ENCODE measurements around the gene PTPMT1.

Gene PTPMT1

GRCh38 chr11:47551086-47551485, 14.3 kb upstream of the PTPMT1 start:
- Histone ChIP-seq H3K79me2 (ENCODE audit: low read length) (peaks cover 69% of the 10 kb centered on the region), H3K27me3 (replicated peaks; ENCODE audit: insufficient read depth, low read length) (no peaks in the 10 kb centered on the region), H3K27ac (ENCODE audit: low read length) (peak overlapping the region; percentile 10; the same call in 1 of the 2 replicates), H2AFZ (ENCODE audit: low read length) (no peak overlapping the region), H3K36me3 (replicated peaks; ENCODE audit: insufficient read depth, low read length) (no peaks in the 10 kb centered on the region), H3K9me3 (replicated peaks; ENCODE audit: insufficient read depth, low read length) (no peaks in the 10 kb centered on the region), H3K9me2 (replicated peaks; ENCODE audit: insufficient read depth, low read length) (no peaks in the 10 kb centered on the region), H3K9ac (ENCODE audit: low read length) (no peak overlapping the region; the same call in 1 of the 2 replicates), H3F3A (ENCODE audit: insufficient read depth, low read length) (peaks cover 7% of the 10 kb centered on the region), H3K4me1 (ENCODE audit: low read length) (peaks cover 13% of the 10 kb centered on the region), H3K4me3 (ENCODE audit: low read length) (peak overlapping the region; percentile 79; the same call in 1 of the 2 replicates), H4K20me1 (ENCODE audit: insufficient read depth, low read length) (peaks cover 21% of the 10 kb centered on the region), H3K4me2 (ENCODE audit: low read depth, low read length) (peak overlapping the region; percentile 85)
- DNase-seq = peak; percentile 60
- TF ChIP-seq EZH2 (optimal IDR thresholded peaks at IDR 0.05; ENCODE audit: low read depth, low read length) = no peak
- TF ChIP-seq EZH2phosphoT487 (IDR thresholded peaks at IDR 0.05; ENCODE audit: low read length) = no peak
- TF ChIP-seq CTCF (IDR thresholded peaks at IDR 0.05; ENCODE audit: low read length) = peak; percentile 59

DNA sequence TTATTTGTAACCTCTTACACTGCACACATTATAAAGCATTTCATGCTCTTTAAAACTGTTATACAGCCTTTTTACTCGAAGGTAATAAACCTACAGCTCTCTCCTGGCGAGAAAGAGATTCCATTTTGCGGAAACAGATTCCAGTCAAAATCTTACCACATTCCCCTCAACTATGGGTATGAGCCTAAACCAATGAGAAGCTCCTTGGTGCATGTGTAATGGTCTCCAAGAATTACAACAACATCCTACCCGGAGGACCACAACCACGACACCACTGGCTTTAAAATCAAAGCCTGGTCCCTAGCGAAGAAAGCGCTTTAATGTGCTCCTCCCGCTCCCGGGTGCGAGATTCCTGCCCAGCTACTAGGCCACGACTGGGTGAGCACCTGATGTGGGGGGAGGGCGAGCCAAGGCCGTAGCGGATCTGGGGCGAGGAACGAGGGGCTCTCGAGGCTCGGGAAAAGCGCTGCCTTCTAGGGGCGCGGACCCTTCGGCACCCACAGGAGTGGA, 13.3 kb upstream of the PTPMT1 start:
- no peaks in the 10 kb centered on the region for H3K9me2 ChIP-seq (replicated peaks; ENCODE audit: insufficient read depth, low read length)
- no peaks in the 10 kb centered on the region for H3K27me3 ChIP-seq (replicated peaks; ENCODE audit: insufficient read depth, low read length)
- no peaks in the 10 kb centered on the region for H3K9me3 ChIP-seq (replicated peaks; ENCODE audit: insufficient read depth, low read length)
- peak overlapping the region; percentile 53; the same call in 1 of the 2 replicates for H3K27ac ChIP-seq (ENCODE audit: low read length)
- peak overlapping the region; percentile 85 for H3K4me2 ChIP-seq (ENCODE audit: low read depth, low read length)
- DNase-seq = peak; percentile 35
- peak overlapping the region; percentile 72 for H3K9ac ChIP-seq (ENCODE audit: low read length)
- peaks cover 17% of the 10 kb centered on the region for H4K20me1 ChIP-seq (ENCODE audit: insufficient read depth, low read length)
- H2AFZ ChIP-seq (ENCODE audit: low read length) = peak overlapping the region; percentile 50
- H3K4me3 ChIP-seq (ENCODE audit: low read length) = peak overlapping the region; percentile 79
- TF ChIP-seq EZH2 (optimal IDR thresholded peaks at IDR 0.05; ENCODE audit: low read depth, low read length) = no peak
- TF ChIP-seq CTCF (IDR thresholded peaks at IDR 0.05; ENCODE audit: low read length) = no peak
- TF ChIP-seq EZH2phosphoT487 (IDR thresholded peaks at IDR 0.05; ENCODE audit: low read length) = no peak
- H3K4me1 ChIP-seq (ENCODE audit: low read length) = peaks cover 13% of the 10 kb centered on the region
- H3K36me3 ChIP-seq (replicated peaks; ENCODE audit: insufficient read depth, low read length) = no peaks in the 10 kb centered on the region
- H3K79me2 ChIP-seq (ENCODE audit: low read length) = peaks cover 59% of the 10 kb centered on the region
- H3F3A ChIP-seq (ENCODE audit: insufficient read depth, low read length) = peaks cover 7% of the 10 kb centered on the region

- peaks cover 14% of the 10 kb centered on the region for H4K20me1 ChIP-seq (ENCODE audit: insufficient read depth, low read length)
- H3K79me2 ChIP-seq (ENCODE audit: low read length) = peaks cover 52% of the 10 kb centered on the region
- peak within 1 kb of the TSS; percentile 53; the same call in 1 of the 2 replicates for H3K27ac ChIP-seq (ENCODE audit: low read length)
- TF ChIP-seq EZH2 (optimal IDR thresholded peaks at IDR 0.05; ENCODE audit: low read depth, low read length) (no peak), CTCF (IDR thresholded peaks at IDR 0.05; ENCODE audit: low read length) (peak; percentile 83)
- peaks cover 13% of the 10 kb centered on the region for H3K4me1 ChIP-seq (ENCODE audit: low read length)
- DNase-seq = peak; percentile 93
- H3K9me3 ChIP-seq (replicated peaks; ENCODE audit: insufficient read depth, low read length) = no peaks in the 10 kb centered on the region
- H3K9ac ChIP-seq (ENCODE audit: low read length) = peak within 1 kb of the TSS; percentile 72
- peak within 1 kb of the TSS; percentile 87 for H2AFZ ChIP-seq (ENCODE audit: low read length)
- no peaks in the 10 kb centered on the region for H3K27me3 ChIP-seq (replicated peaks; ENCODE audit: insufficient read depth, low read length)
- no peaks in the 10 kb centered on the region for H3K36me3 ChIP-seq (replicated peaks; ENCODE audit: insufficient read depth, low read length)
- H3K9me2 ChIP-seq (replicated peaks; ENCODE audit: insufficient read depth, low read length) = no peaks in the 10 kb centered on the region
- peaks cover 7% of the 10 kb centered on the region for H3F3A ChIP-seq (ENCODE audit: insufficient read depth, low read length)
- peak within 1 kb of the TSS; percentile 87 for H3K4me2 ChIP-seq (ENCODE audit: low read depth, low read length)
- H3K4me3 ChIP-seq (ENCODE audit: low read length) = peak within 1 kb of the TSS; percentile 79
These were observed 12.6 kb upstream of the PTPMT1 start, which contains the start of gene CELF1 for GRCh38 chr11:47552566-47553405. Gene CELF1, minus strand, starts transcription at chr11:47553132. Its CDS starts 53,609 bp downstream, at chr11:47499523.
